Retinal pigment epithelial cell (primary cell): ENCODE data around the gene B3GALNT2.

Experiments
- DNase-seq: peaks from one replicate; pipeline ENCODE4 v3.0.0-alpha.2; 2010; ENCODE audit warnings: low read depth
- H3K4me3 ChIP-seq: 2 replicates; pipeline ENCODE4 v1.5.1; 2011; ENCODE audit warnings: mild to moderate bottlenecking, low read length, control low read depth, moderate library complexity
- TF ChIP-seq, protein P1 (sequence below): conservative IDR thresholded peaks from 2 replicates; pipeline ENCODE4 v1.5.1; 2011; ENCODE audit warnings: low read depth, low read length, control low read depth, inconsistent platforms

B3GALNT2 gene

DNA sequence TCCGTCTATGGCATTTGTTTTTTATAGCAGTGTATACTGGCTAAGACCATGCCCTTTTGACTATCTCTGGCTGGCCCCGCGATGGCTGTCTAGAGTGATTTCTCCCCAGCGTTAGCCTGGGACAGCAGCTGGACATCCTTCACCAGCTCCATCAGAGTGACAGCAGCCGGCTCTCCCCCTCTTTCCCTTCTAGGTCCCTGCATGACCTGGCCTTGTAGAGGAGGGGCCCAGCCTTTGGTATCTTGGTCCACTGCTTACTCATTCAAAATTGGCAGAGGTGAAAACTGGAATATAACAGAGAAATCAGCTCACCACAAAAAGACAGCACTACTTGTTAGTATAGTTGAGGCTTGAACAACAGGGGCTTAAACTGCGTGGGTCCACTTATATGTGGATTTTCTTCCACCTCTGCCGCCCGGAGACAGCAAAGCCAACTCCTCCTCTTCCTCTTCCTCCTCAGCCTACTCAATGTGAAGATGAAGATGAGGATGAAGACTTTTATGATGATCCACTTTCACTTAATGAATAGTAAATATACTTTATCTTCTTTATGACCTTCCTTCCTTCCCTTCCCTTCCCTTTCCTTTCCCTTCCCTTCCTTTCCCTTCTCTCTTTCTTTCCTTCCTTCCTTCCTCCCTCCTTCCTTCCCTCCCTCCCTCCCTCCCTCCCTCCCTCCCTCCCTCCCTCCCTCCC, 29.4 kb upstream of the B3GALNT2 start:
- TF ChIP-seq, protein P1, sequence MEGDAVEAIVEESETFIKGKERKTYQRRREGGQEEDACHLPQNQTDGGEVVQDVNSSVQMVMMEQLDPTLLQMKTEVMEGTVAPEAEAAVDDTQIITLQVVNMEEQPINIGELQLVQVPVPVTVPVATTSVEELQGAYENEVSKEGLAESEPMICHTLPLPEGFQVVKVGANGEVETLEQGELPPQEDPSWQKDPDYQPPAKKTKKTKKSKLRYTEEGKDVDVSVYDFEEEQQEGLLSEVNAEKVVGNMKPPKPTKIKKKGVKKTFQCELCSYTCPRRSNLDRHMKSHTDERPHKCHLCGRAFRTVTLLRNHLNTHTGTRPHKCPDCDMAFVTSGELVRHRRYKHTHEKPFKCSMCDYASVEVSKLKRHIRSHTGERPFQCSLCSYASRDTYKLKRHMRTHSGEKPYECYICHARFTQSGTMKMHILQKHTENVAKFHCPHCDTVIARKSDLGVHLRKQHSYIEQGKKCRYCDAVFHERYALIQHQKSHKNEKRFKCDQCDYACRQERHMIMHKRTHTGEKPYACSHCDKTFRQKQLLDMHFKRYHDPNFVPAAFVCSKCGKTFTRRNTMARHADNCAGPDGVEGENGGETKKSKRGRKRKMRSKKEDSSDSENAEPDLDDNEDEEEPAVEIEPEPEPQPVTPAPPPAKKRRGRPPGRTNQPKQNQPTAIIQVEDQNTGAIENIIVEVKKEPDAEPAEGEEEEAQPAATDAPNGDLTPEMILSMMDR, result no peak
- H3K4me3 ChIP-seq, result no peak overlapping the region
- no peak for DNase-seq

GRCh38 chr1:235532360-235532759, 28.1 kb upstream of the B3GALNT2 start:
- TF ChIP-seq, protein P1, result no peak
- no peak overlapping the region for H3K4me3 ChIP-seq
- DNase-seq, result no peak

DNA sequence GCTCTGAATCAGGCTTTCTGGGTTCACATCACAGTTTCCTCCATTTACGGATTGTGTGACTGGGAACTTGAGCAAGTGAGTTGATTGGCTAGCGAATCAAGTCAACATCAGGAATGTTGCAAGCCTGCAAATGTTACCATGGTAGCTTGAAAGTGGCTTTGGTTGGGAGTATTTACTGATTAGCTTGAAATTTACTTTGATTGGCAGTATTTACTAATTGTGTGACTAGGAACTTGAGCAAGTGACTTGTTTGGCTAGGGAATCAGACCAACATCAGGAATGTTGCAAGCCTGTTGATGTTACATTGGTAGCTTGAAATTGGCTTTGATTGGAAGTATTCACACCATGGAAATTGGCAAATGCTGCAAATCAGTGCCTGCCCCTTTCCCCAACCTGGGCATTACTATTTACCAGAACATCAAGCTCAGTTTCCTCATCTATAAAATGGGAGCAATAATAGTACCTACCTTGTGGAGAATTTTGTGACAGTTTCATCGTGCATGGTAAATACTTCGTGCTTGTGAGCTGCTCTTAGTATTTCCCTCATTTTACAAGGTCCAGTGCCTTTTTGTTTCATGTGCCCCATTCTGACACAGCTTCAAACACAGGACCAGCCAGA, 23.1 kb upstream of the B3GALNT2 start:
- DNase-seq, result no peak
- TF ChIP-seq, protein P1, result no peak
- H3K4me3 ChIP-seq, result no peak overlapping the region

DNA sequence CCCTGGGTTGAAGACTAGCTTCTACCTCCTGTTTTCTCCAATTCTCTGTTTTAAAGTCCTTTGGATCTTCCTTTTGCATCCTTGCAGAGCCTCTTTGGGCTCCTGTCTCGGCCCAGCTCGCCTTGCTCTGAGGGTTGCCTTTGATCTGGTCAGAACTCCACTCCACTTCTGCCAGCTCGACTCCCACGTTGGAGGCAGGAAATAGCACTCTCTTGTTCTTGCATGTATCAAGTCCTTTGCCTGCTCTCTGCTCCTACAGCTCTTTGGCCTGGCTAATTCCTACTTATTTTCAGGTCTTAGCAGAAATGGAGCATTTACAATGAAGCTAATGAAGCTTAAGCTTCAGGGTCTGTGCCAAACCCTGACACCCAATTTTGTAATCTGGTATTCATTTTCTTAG, 21.1 kb upstream of the B3GALNT2 start:
- DNase-seq, result no peak
- TF ChIP-seq, protein P1, result no peak
- no peak overlapping the region for H3K4me3 ChIP-seq

- DNase-seq, result no peak
- H3K4me3 ChIP-seq, result no peak overlapping the region
- TF ChIP-seq, protein P1, result no peak
Observed at GRCh38 chr1:235516862-235517446, 12.7 kb upstream of the B3GALNT2 start.

- no peak for DNase-seq
- TF ChIP-seq, protein P1, result no peak
- no peak overlapping the region for H3K4me3 ChIP-seq
Observed at GRCh38 chr1:235515844-235516512, 11.7 kb upstream of the B3GALNT2 start.
